Suprapubic skin (tissue), 4 donors: ENCODE data around the gene MFSD11. TPM values are rescaled to one million over a fixed set of nuclear protein-coding genes. Genes with fewer than 3 reads are reported as not detected.

Source experiments
- DNase-seq, 2 donors: peaks; one replicate each; pipeline ENCODE4 v3.0.0-alpha.2; 2019; ENCODE audit warnings: low spot score in 2 of 2
- H3K27ac ChIP-seq: fragments of 200-600 bp; sonication (generic); one replicate; pipeline ENCODE4 v1.5.1; 2019
- H3K27me3 ChIP-seq: fragments of 200-600 bp; sonication (generic); one replicate; pipeline ENCODE4 v1.5.1; 2019
- H3K36me3 ChIP-seq: fragments of 200-600 bp; sonication (generic); one replicate; pipeline ENCODE4 v1.5.1; 2019
- H3K4me1 ChIP-seq: fragments of 200-600 bp; sonication (generic); one replicate; pipeline ENCODE4 v1.5.1; 2019
- H3K4me3 ChIP-seq: fragments of 200-600 bp; sonication (generic); one replicate; pipeline ENCODE4 v1.5.1; 2019; ENCODE audit warnings: mild to moderate bottlenecking
- H3K9me3 ChIP-seq: fragments of 200-600 bp; sonication (generic); one replicate; pipeline ENCODE4 v1.5.1; 2019
- EP300 ChIP-seq: sonication (generic); formaldehyde crosslinking; IDR thresholded peaks from one replicate; pipeline ENCODE4 v1.6.1; 2017; ENCODE audit warnings: antibody characterized with exemption
- POLR2A ChIP-seq, 2 donors: fragments of 450-650 bp; IDR thresholded peaks; one replicate each; pipeline ENCODE4 v1.6.1; 2017; ENCODE audit warnings: antibody characterized with exemption in 2 of 2, mild to moderate bottlenecking in 2 of 2, moderate library complexity in 2 of 2
- POLR2AphosphoS5 ChIP-seq, 3 donors: sonication (generic); formaldehyde crosslinking; IDR thresholded peaks; one replicate each; pipeline ENCODE4 v1.6.1; 2017; ENCODE audit warnings: antibody characterized with exemption in 3 of 3
- WGBS: methylation state at CpG from one replicate; pipeline ENCODE4 v1.1.5; 2018; 5-methylcytosine and 5-hydroxymethylcytosine counted together
- total RNA-seq, 4 donors: library from RNA; depleted of rRNA; stranded (reverse); fragments of >200 nt; gene quantifications; one replicate each; pipeline ENCODE4 v1.1.0, GENCODE V29; 2016
- TF ChIP-seq, protein P1 (sequence below), 2 donors: fragments of 200-600 bp in 1 of 2; fragments of 450-650 bp in 1 of 2; sonication (generic) in 1 of 2; IDR thresholded peaks; one replicate each; pipeline ENCODE4 v1.5.1; 2016 to 2019; ENCODE audit warnings: antibody characterized with exemption in 2 of 2, mild to moderate bottlenecking in 1 of 2, moderate library complexity in 1 of 2

MFSD11 gene
- total RNA-seq, 4 donors from 2014 or later: 31.5 to 78.8 (median 37.2) TPM

DNA sequence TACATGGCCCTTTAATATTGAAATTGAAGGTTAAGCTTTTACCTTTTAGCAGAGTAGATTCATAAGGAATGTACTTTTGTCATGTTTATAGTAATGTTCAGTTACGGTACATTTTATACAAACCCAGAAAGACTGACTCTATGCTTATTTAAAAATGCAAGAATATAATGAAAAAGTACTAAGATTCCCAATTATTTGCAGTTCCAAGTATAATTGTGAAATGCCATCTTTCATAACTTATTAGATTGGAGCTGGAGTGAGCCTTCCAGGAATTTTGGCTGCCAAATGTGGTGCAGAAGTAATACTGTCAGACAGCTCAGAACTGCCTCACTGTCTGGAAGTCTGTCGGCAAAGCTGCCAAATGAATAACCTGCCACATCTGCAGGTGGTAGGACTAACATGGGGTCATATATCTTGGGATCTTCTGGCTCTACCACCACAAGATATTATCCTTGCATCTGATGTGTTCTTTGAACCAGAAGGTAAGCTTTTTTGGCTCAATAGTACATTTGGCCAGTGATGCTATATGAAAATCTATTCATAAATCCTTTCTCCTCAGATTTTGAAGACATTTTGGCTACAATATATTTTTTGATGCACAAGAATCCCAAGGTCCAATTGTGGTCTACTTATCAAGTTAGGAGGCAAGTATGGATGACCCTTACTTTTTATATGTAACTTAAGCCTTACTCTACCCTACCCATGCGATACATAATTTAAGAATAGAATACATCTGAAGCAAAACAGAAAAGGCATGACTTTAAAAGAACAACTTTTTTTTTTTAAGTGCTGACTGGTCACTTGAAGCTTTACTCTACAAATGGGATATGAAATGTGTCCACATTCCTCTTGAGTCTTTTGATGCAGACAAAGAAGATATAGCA lies 4.9 kb upstream of the MFSD11 start:
- H3K9me3 ChIP-seq: no peaks in the 10 kb centered on the region
- TF ChIP-seq, protein P1, sequence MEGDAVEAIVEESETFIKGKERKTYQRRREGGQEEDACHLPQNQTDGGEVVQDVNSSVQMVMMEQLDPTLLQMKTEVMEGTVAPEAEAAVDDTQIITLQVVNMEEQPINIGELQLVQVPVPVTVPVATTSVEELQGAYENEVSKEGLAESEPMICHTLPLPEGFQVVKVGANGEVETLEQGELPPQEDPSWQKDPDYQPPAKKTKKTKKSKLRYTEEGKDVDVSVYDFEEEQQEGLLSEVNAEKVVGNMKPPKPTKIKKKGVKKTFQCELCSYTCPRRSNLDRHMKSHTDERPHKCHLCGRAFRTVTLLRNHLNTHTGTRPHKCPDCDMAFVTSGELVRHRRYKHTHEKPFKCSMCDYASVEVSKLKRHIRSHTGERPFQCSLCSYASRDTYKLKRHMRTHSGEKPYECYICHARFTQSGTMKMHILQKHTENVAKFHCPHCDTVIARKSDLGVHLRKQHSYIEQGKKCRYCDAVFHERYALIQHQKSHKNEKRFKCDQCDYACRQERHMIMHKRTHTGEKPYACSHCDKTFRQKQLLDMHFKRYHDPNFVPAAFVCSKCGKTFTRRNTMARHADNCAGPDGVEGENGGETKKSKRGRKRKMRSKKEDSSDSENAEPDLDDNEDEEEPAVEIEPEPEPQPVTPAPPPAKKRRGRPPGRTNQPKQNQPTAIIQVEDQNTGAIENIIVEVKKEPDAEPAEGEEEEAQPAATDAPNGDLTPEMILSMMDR (IDR thresholded peaks at IDR 0.05): no peak
- TF ChIP-seq EP300 (no peak), POLR2AphosphoS5 (IDR thresholded peaks at IDR 0.05) (no peak), POLR2A (IDR thresholded peaks at IDR 0.05) (no peak)
- peaks cover 44% of the 10 kb centered on the region for H3K36me3 ChIP-seq
- DNase-seq: no peak
- H3K27ac ChIP-seq: no peak overlapping the region
- H3K4me1 ChIP-seq: peaks cover 66% of the 10 kb centered on the region
- WGBS: 58% methylated on average over 3 of the region's 3 CpGs
- H3K4me3 ChIP-seq: no peak overlapping the region
- no peaks in the 10 kb centered on the region for H3K27me3 ChIP-seq

DNA sequence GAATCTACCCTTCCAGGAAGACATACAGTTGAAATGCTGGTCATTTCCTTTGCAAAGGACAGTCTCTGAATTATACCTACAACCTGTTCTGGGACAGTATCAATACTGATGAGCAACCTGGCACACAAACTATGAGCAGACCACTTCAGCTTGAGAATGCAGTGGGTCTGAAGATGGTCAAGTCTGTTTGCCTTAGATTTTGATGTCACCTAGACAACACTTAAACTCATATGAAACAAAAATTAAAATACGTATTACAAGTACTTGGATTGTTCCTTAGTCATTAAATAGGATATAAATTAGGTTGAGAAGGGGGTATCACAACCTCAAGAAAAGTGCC lies 4.3 kb upstream of the MFSD11 start:
- no peak for DNase-seq
- Histone ChIP-seq H3K4me1 (peaks cover 66% of the 10 kb centered on the region), H3K36me3 (peaks cover 44% of the 10 kb centered on the region), H3K27ac (no peak overlapping the region), H3K27me3 (no peaks in the 10 kb centered on the region), H3K9me3 (no peaks in the 10 kb centered on the region), H3K4me3 (peak overlapping the region; percentile 82)
- TF ChIP-seq, protein P1 (IDR thresholded peaks at IDR 0.05): no peak
- no peak for TF ChIP-seq POLR2A (IDR thresholded peaks at IDR 0.05)
- TF ChIP-seq POLR2AphosphoS5 (IDR thresholded peaks at IDR 0.05): no peak
- no peak for TF ChIP-seq EP300
- WGBS: 67% methylated on average over 1 of the region's 1 CpG

DNA sequence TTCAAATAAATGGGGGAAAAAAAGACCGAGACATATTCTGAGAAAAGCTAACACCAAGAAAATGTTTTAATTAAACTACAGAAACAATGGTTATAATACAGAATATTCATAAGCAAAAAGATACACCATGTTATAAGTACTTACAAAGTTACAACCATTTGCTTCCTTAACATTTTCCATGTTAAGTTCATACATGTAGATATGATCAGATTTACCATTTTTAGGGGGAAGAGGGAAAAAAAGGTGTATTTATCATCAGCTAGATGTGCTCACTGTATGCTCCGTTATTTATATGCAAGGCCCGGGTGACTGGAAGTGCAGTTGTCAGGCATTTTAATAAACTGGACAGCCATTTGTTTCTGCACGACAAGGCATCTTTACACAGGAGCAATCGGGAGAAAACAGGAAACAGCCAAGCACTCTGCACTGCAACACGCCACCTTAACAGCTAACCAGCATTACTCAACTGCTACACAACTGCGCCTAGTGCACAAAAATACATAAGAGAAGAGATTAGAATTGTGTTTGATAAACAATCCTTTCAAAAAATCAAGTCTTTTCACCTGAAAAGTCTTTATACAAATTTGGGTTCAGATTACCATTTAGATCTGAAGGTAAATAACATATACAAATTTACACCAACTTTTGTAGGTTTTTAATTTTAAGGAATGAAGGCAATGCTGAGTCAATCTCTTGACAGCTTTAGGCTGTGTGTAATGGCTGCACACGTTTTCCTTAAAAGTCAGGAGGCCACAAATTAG lies 3.7 kb upstream of the MFSD11 start:
- Histone ChIP-seq H3K9me3 (no peaks in the 10 kb centered on the region), H3K36me3 (peaks cover 44% of the 10 kb centered on the region), H3K4me3 (peak overlapping the region; percentile 82), H3K4me1 (peaks cover 67% of the 10 kb centered on the region), H3K27me3 (no peaks in the 10 kb centered on the region), H3K27ac (no peak overlapping the region)
- TF ChIP-seq POLR2A (IDR thresholded peaks at IDR 0.05): no peak
- TF ChIP-seq, protein P1 (IDR thresholded peaks at IDR 0.05): no peak
- no peak for TF ChIP-seq POLR2AphosphoS5 (IDR thresholded peaks at IDR 0.05)
- TF ChIP-seq EP300: no peak
- WGBS: 22% methylated on average over 8 of the region's 8 CpGs
- no peak for DNase-seq

DNA sequence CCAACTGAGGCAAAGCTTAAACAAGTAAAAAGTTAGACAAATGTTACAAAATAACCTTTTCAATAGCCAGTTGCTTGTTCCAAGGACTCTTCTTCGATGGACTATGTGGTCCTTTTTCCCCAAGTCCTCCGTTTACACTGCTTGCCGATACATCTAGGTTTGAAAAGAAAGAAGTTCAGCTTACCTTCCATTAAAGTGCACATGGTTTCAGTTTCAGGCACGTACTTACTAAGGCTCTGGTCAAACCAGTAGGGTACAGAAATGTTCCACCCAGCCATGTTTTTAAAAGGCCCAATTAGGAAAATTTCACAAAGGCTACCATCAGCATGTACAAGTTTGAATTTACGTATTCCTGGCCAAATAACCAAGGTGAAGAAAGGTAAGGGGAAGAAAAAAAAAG lies 2.9 kb upstream of the MFSD11 start:
- Histone ChIP-seq H3K27me3 (no peaks in the 10 kb centered on the region), H3K4me1 (peaks cover 68% of the 10 kb centered on the region), H3K4me3 (peak overlapping the region; percentile 82), H3K9me3 (no peaks in the 10 kb centered on the region), H3K27ac (peak overlapping the region; percentile 11), H3K36me3 (peaks cover 44% of the 10 kb centered on the region)
- 16% methylated on average over 5 of the region's 5 CpGs for WGBS
- TF ChIP-seq, protein P1 (IDR thresholded peaks at IDR 0.05): no peak
- TF ChIP-seq POLR2A (IDR thresholded peaks at IDR 0.05): no peak
- TF ChIP-seq EP300: no peak
- no peak for TF ChIP-seq POLR2AphosphoS5 (IDR thresholded peaks at IDR 0.05)
- no peak for DNase-seq
